MM.1S (cell line): ENCODE data around the gene ZFTA.
"Not testable (repeated sequence)": the region's sequence is repeated elsewhere in the genome, so short reads cannot be mapped to it uniquely, and the experiment has no call there.

Experiments
- DNase-seq: peaks from one replicate; pipeline ENCODE4 v3.0.0-alpha.2; 2015
- H2AFZ ChIP-seq: fragments of 300-600 bp; sonication (generic); 2 replicates; pipeline ENCODE4 v1.6.0; 2016; ENCODE audit warnings: antibody characterized with exemption, low read length
- H3F3A ChIP-seq: fragments of 300-600 bp; sonication (generic); 2 replicates; pipeline ENCODE4 v1.6.1; 2016; ENCODE audit warnings: mild to moderate bottlenecking, antibody characterized with exemption, low read length, moderate library complexity, mixed read lengths; ENCODE audit not compliant: insufficient read depth
- H3K27ac ChIP-seq: fragments of 300-600 bp; sonication (generic); 2 replicates; pipeline ENCODE4 v1.5.1; 2016; ENCODE audit warnings: mild to moderate bottlenecking, low read length
- H3K27me3 ChIP-seq: fragments of 300-600 bp; sonication (generic); replicated peaks from 2 replicates; pipeline ENCODE4 v1.6.0; 2016; ENCODE audit warnings: low read length; ENCODE audit not compliant: insufficient read depth
- H3K36me3 ChIP-seq: fragments of 300-600 bp; sonication (generic); replicated peaks from 2 replicates; pipeline ENCODE4 v1.6.1; 2016; ENCODE audit warnings: mild to moderate bottlenecking, low read length, mixed read lengths; ENCODE audit not compliant: insufficient read depth
- H3K4me1 ChIP-seq: fragments of 300-600 bp; sonication (generic); 2 replicates; pipeline ENCODE4 v1.6.1; 2016; ENCODE audit warnings: low read length, mixed read lengths
- H3K4me2 ChIP-seq: fragments of 300-600 bp; sonication (generic); 2 replicates; pipeline ENCODE4 v1.6.0; 2016; ENCODE audit warnings: low read depth, low read length
- H3K4me3 ChIP-seq: fragments of 300-600 bp; sonication (generic); 2 replicates; pipeline ENCODE4 v1.5.1; 2016; ENCODE audit warnings: low read length, mixed read lengths
- H3K79me2 ChIP-seq: fragments of 300-600 bp; sonication (generic); 2 replicates; pipeline ENCODE4 v1.6.1; 2016; ENCODE audit warnings: mixed run types, low read length, mixed read lengths
- H3K9ac ChIP-seq: fragments of 300-600 bp; sonication (generic); 2 replicates; pipeline ENCODE4 v1.6.1; 2016; ENCODE audit warnings: low read length, mixed read lengths
- H3K9me2 ChIP-seq: fragments of 300-600 bp; sonication (generic); replicated peaks from 2 replicates; pipeline ENCODE4 v1.6.1; 2016; ENCODE audit warnings: mild to moderate bottlenecking, low read length, mixed read lengths; ENCODE audit not compliant: insufficient read depth
- H3K9me3 ChIP-seq: fragments of 300-600 bp; sonication (generic); replicated peaks from 2 replicates; pipeline ENCODE4 v1.6.1; 2016; ENCODE audit warnings: mild to moderate bottlenecking, low read length, mixed read lengths; ENCODE audit not compliant: insufficient read depth
- H4K20me1 ChIP-seq: fragments of 300-600 bp; sonication (generic); 2 replicates; pipeline ENCODE4 v1.6.1; 2016; ENCODE audit warnings: mild to moderate bottlenecking, low read length, moderate library complexity, mixed read lengths; ENCODE audit not compliant: insufficient read depth
- EZH2 ChIP-seq: fragments of 300-600 bp; sonication (generic); optimal IDR thresholded peaks from 2 replicates; pipeline ENCODE3; 2017; ENCODE audit warnings: low read depth, mild to moderate bottlenecking, antibody characterized with exemption, low read length, mixed read lengths
- EZH2phosphoT487 ChIP-seq: fragments of 300-600 bp; sonication (generic); IDR thresholded peaks from 2 replicates; pipeline ENCODE4 v1.6.1; 2018; ENCODE audit warnings: antibody characterized with exemption, low read length
- TF ChIP-seq, protein P1 (sequence below): fragments of 300-600 bp; sonication (generic); IDR thresholded peaks from 2 replicates; pipeline ENCODE4 v1.5.1; 2016; ENCODE audit warnings: antibody characterized with exemption, low read length, mixed read lengths

ZFTA gene

DNA sequence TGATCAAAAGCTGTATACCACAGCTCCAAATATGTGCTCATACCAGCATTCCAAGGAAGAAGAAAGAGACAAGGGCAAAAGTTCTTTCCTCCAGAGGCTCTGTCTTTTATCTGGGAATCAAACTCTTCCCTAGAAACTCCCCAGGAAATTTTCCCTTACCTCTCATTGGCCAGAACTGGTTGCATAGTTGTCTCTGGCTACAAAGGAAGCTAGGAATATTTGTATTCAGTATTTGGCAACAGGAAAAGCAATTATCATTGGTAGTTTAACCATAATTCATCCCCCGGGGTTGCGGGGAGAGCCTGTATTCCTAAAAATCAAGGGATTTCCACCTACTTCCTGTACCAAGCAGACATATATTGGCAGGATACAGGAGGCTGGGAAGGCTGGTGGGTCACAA, 10.5 kb upstream of the ZFTA start:
- H3K27ac ChIP-seq = no peak overlapping the region
- H2AFZ ChIP-seq = no peak overlapping the region
- H3K4me2 ChIP-seq = no peak overlapping the region
- no peaks in the 10 kb centered on the region for H3K27me3 ChIP-seq
- DNase-seq = no peak
- no peaks in the 10 kb centered on the region for H3K79me2 ChIP-seq
- H4K20me1 ChIP-seq = no peaks in the 10 kb centered on the region
- H3K9me2 ChIP-seq = no peaks in the 10 kb centered on the region
- H3K4me3 ChIP-seq = no peak overlapping the region
- no peak overlapping the region for H3K9ac ChIP-seq
- H3K9me3 ChIP-seq = no peaks in the 10 kb centered on the region
- H3F3A ChIP-seq = no peaks in the 10 kb centered on the region
- TF ChIP-seq EZH2 = no peak
- no peak for TF ChIP-seq EZH2phosphoT487
- TF ChIP-seq, protein P1, sequence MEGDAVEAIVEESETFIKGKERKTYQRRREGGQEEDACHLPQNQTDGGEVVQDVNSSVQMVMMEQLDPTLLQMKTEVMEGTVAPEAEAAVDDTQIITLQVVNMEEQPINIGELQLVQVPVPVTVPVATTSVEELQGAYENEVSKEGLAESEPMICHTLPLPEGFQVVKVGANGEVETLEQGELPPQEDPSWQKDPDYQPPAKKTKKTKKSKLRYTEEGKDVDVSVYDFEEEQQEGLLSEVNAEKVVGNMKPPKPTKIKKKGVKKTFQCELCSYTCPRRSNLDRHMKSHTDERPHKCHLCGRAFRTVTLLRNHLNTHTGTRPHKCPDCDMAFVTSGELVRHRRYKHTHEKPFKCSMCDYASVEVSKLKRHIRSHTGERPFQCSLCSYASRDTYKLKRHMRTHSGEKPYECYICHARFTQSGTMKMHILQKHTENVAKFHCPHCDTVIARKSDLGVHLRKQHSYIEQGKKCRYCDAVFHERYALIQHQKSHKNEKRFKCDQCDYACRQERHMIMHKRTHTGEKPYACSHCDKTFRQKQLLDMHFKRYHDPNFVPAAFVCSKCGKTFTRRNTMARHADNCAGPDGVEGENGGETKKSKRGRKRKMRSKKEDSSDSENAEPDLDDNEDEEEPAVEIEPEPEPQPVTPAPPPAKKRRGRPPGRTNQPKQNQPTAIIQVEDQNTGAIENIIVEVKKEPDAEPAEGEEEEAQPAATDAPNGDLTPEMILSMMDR = no peak
- no peaks in the 10 kb centered on the region for H3K4me1 ChIP-seq
- H3K36me3 ChIP-seq = no peaks in the 10 kb centered on the region

DNA sequence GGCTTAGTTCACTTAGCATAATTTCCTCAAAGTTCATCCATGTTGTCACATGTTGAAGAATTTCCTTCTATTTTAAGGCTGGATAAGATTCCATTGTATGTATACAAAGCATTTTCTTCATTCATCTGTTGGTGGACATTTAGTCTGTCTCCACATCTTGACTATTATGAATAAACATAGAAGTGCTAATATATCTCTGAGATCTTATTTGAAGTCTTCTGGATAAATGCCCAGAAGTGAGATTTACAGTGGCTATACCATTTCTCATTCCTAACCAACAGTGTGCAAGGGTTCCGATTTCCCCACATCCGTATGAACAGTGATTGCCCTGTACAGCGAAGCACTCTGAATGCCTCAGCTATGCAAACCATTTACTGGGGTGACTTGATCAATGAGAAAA, 6.6 kb upstream of the ZFTA start:
- H3K9me3 ChIP-seq = no peaks in the 10 kb centered on the region
- 0 out of 2 replicates have a peak, but pooled peaks cover under 1% of the 10 kb centered on the region for H3F3A ChIP-seq
- H3K79me2 ChIP-seq = no peaks in the 10 kb centered on the region
- no peak overlapping the region for H3K9ac ChIP-seq
- TF ChIP-seq EZH2 = no peak
- no peak for TF ChIP-seq EZH2phosphoT487
- TF ChIP-seq, protein P1 = no peak
- H3K27ac ChIP-seq = no peak overlapping the region
- no peak overlapping the region for H2AFZ ChIP-seq
- no peaks in the 10 kb centered on the region for H3K4me1 ChIP-seq
- peaks cover 6% of the 10 kb centered on the region for H3K27me3 ChIP-seq
- H3K4me3 ChIP-seq = no peak overlapping the region
- no peaks in the 10 kb centered on the region for H3K9me2 ChIP-seq
- H3K36me3 ChIP-seq = no peaks in the 10 kb centered on the region
- H4K20me1 ChIP-seq = no peaks in the 10 kb centered on the region
- H3K4me2 ChIP-seq = no peak overlapping the region
- no peak for DNase-seq

DNA sequence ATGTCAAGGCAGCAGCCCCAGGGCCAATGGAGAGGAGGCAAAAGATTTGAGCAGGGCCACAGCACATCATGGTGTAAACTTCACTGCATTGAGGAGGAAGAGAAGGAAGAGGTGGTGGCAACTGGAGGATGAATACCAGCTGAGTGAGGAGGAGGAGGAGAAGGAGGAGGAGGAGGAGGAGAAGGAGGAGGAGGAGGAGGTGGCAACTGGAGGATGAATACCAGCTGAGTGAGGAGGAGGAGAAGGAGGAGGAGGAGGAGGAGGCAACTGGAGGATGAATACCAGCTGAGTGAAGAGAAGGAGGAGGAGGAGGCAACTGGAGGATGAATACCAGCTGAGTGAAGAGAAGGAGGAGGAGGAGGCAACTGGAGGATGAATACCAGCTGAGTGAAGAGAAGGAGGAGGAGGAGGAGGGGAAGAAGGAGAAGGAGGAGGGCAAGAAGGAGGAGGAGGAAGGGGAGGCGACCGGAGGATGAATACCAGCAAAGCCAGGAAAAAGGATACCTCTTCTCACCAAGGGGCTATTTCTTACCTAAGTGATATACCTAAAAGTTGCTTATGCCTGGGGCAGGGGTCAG, 3.3 kb upstream of the ZFTA start:
- not testable (repeated sequence) for H3F3A ChIP-seq, H3K79me2 ChIP-seq, H3K4me1 ChIP-seq, H3K4me3 ChIP-seq, H3K9ac ChIP-seq, H2AFZ ChIP-seq, H4K20me1 ChIP-seq, H3K9me2 ChIP-seq, H3K4me2 ChIP-seq, H3K36me3 ChIP-seq, H3K9me3 ChIP-seq, DNase-seq, H3K27ac ChIP-seq
- peaks cover 17% of the 10 kb centered on the region for H3K27me3 ChIP-seq

DNA sequence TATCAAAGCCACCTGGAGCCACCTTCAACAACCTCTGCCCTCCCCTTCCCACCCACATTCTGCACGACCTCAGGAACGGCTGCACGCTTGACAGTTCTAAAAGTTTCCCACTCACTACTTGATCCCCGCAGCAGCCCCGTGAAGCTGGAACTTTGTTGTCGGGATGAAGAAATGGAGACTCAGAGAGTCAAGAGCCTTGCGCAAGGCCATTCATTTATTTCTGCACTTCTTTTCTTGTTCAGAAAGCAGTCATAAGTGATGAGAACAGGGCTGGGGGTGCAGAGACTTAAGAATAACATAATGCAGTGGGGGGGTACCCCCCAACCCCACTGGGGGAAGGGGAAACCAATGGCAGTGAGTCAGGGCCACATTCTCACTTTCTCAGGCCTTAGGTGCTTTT, 2.2 kb upstream of the ZFTA start:
- no peak for DNase-seq

More for the DNA sequence above, 2.2 kb upstream of the ZFTA start:
- H2AFZ ChIP-seq = no peak overlapping the region
- H4K20me1 ChIP-seq = no peaks in the 10 kb centered on the region
- peaks cover 17% of the 10 kb centered on the region for H3K27me3 ChIP-seq
- 0 out of 2 replicates have a peak, but pooled peaks cover 3% of the 10 kb centered on the region for H3K4me1 ChIP-seq
- no peaks in the 10 kb centered on the region for H3K9me3 ChIP-seq
- no peak overlapping the region for H3K9ac ChIP-seq
- no peaks in the 10 kb centered on the region for H3K36me3 ChIP-seq
- TF ChIP-seq EZH2 (no peak), EZH2phosphoT487 (no peak)
- TF ChIP-seq, protein P1 = no peak
- H3K79me2 ChIP-seq = no peaks in the 10 kb centered on the region
- peaks cover 4% of the 10 kb centered on the region; the same call in 1 of the 2 replicates for H3F3A ChIP-seq
- no peak overlapping the region for H3K4me2 ChIP-seq
- no peak overlapping the region for H3K4me3 ChIP-seq
- no peaks in the 10 kb centered on the region for H3K9me2 ChIP-seq
- H3K27ac ChIP-seq = no peak overlapping the region
